Measurements from ENCODE around the gene CCDC141.

DNA sequence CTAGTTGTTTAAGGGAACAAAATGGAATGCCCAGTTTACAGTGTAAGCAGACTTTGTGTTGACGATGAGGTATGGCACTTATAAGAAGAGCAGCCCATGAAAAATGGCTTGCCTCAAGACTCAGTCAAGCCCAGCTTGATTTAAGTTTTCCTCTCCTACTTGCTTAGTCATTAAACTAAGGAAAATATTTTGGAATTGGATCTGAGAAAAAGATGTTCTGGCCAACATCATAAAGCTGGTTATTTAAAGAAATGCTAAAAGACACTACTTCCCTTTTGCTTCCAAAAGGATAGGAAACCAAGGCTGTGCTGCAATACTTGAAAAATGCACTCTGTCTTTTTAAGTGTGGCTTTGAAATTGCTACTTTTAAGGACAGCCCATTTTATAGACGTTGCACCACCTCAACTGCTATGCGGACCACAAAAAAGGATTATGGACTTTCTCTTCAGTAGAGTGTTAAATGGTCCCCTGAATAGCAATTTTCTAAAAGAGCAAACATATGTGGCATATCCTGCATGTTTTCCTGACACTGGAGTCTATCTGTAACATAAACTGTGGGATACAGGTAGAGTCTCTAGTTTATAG lies 32.1 kb downstream of the CCDC141 start:
- TF ChIP-seq, protein P1, sequence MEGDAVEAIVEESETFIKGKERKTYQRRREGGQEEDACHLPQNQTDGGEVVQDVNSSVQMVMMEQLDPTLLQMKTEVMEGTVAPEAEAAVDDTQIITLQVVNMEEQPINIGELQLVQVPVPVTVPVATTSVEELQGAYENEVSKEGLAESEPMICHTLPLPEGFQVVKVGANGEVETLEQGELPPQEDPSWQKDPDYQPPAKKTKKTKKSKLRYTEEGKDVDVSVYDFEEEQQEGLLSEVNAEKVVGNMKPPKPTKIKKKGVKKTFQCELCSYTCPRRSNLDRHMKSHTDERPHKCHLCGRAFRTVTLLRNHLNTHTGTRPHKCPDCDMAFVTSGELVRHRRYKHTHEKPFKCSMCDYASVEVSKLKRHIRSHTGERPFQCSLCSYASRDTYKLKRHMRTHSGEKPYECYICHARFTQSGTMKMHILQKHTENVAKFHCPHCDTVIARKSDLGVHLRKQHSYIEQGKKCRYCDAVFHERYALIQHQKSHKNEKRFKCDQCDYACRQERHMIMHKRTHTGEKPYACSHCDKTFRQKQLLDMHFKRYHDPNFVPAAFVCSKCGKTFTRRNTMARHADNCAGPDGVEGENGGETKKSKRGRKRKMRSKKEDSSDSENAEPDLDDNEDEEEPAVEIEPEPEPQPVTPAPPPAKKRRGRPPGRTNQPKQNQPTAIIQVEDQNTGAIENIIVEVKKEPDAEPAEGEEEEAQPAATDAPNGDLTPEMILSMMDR (IDR thresholded peaks at IDR 0.05): no peak
- TF ChIP-seq POLR2AphosphoS5 (IDR thresholded peaks at IDR 0.05) (no peak), POLR2A (IDR thresholded peaks at IDR 0.05) (no peak), EP300 (IDR thresholded peaks at IDR 0.05) (no peak)
